ENCODE measurements around the gene UNC5A.

GRCh38 chr5:176870110-176870591 lies 59.8 kb downstream of the UNC5A start:
- TF ChIP-seq CTCF (IDR thresholded peaks at IDR 0.05): peak in 1 of 3 experiments; percentile 11
- TF ChIP-seq POLR2A (IDR thresholded peaks at IDR 0.05): no peak

All from testis (tissue), 2 donors.